ENCODE results near the gene TMEM143.
"Not testable (repeated sequence)": the region's sequence is repeated elsewhere in the genome, so short reads cannot be mapped to it uniquely, and the experiment has no call there.

Gene TMEM143

GRCh38 chr19:48392006-48392344 lies 28.2 kb upstream of the TMEM143 start:
- not testable (repeated sequence) for H3K27ac ChIP-seq; DNase-seq (ENCODE audit: low read depth, low spot score)

DNA sequence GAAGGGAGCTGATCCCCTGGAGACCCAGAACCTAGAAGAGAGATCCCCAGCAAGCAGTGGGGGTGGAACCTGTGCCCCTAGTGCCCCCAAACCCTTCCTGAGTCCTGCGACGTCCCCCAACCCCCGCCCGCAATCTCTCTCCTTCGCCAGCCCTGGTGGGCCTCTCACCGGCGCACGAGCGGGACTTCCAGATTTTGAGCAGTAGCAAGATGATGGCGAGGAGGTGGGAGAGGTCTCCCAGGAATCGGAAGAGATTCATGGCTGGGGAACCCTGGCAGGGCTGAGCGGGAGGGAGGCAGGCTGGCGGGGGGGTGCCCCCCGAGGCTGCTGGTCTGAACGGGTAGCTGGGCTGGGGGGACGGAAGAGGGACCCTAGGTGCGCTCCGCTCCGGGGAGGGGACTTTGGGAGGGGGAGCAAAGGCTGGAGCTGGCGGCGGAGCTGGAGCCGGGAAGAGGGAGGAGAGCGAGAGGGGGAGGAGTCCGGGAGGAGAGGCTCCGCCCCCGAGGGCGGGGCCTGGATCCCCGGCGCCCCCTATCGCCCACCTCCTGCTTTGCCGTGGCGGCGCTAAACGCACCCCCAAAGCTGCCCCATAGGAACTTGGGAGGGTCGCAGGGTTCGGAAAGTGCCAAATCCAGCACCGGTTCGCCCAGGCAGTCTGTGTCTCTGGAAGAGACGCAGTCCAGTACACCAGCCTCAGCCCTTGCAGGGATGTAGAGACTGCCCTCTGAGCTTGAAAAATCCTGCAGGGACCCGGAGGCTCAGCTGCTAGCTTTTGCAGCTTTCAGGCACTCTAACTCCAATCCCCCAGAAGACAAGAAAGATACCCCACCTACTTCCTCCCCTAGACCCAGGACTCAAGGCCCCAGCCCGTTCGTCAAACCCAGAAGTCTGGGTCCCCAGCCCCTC lies 27.6 kb upstream of the TMEM143 start, which contains the start of gene KDELR1:
Gene KDELR1, minus strand, starts transcription at position 452 of the 906 bp plus-strand sequence. Its CDS starts 193 bp downstream, at position 259.
- no peak for DNase-seq (ENCODE audit: low read depth, low spot score)

DNA sequence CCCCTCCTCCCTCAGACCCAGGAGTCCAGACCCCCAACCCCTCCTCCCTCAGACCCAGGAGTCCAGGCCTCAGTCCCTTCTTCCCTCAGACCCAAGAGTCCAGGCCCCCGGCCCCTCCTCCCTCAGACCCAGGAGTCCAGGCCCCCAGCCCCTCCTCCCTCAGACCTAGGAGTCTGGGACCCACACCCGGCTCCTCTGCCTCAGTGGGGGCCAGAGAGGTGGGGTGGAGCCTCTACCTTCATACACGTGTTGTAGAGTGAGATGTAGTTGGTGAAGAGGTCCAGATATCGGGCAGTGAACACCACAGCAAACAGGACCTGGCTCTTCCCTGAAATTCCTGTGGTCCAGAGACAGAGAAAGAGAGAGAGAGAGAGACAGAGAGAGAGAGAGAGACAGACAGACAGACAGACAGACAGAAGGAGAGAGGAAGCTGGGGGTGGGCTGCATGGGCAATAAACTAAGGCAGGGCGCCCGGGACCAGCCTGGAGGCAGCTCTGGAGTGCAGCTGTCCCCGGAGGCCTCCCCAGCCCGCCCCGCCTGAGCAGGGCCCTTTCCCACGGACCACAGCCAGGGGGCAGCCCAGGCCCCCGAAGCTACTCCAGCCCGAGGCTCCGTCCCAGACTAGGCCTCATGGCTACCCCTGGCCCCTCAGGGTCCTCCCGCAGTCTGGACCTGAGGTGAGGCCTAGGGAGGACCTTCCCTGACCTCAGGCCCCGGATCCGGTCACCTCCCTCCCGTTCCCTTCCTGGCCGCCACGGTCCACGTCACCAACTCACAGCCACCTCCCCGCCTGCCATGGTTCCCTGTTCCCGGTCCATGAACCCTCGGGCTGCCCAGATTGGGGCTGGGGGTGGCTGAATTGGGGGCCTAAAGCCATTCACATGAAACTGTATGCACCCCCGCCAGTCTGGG lies 26.7 kb upstream of the TMEM143 start:
- peak overlapping the region; percentile 73 for H3K27ac ChIP-seq
- no peak for DNase-seq (ENCODE audit: low read depth, low spot score)

More for the DNA sequence above, 27.6 kb upstream of the TMEM143 start, which contains the start of gene KDELR1:
- peak within 1 kb of the TSS; percentile 73 for H3K27ac ChIP-seq

- no peak overlapping the region for H3K27ac ChIP-seq
These were observed 23.2 kb upstream of the TMEM143 start for GRCh38 chr19:48386981-48387380.

GRCh38 chr19:48385461-48386087 lies 21.8 kb upstream of the TMEM143 start:
- DNase-seq (ENCODE audit: low read depth, low spot score): no peak
- no peak overlapping the region for H3K27ac ChIP-seq

More at GRCh38 chr19:48386981-48387380, 23.2 kb upstream of the TMEM143 start:
- no peak for DNase-seq (ENCODE audit: low read depth, low spot score)

GRCh38 chr19:48382286-48382685 lies 18.5 kb upstream of the TMEM143 start:
- DNase-seq (ENCODE audit: low read depth, low spot score): no peak
- no peak overlapping the region for H3K27ac ChIP-seq

GRCh38 chr19:48381178-48381950 lies 17.6 kb upstream of the TMEM143 start:
- DNase-seq (ENCODE audit: low read depth, low spot score): no peak
- H3K27ac ChIP-seq: no peak overlapping the region

GRCh38 chr19:48379058-48379457 lies 15.3 kb upstream of the TMEM143 start:
- DNase-seq (ENCODE audit: low read depth, low spot score): no peak
- H3K27ac ChIP-seq: peak overlapping the region; percentile 26

DNA sequence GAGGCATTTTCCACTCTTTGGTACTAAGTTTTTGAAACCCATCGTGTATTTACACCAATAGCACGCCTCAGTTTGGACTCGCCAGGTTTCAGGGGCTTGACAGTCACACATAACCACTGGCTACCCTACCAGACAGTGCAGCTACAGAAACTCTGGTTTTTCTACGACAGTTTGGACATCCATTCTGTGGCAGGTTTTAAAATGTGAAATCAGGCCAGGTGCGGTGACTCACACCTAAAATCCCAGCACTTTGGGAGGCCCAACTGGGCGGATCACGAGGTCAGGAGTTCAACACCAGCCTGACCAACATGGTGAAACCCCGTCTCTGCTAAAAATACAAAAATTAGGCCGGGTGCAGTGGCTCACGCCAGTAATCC lies 14.4 kb upstream of the TMEM143 start:
- no peak overlapping the region for H3K27ac ChIP-seq

DNA sequence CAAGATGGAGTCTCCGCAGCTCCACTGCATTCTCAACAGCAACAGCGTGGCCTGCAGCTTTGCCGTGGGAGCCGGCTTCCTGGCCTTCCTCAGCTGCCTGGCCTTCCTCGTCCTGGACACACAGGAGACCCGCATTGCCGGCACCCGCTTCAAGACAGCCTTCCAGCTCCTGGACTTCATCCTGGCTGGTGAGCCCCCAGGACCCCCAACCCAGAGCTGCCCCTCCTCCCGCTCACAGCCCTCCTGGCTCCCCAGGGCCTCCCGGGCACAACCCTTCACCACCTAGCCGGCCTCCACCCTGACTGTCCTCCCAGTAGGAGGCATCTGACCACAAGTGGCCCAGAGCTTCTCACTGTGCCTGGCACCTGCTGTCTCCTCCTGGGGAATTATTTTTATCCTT lies 9.8 kb upstream of the TMEM143 start:
- no peak for DNase-seq (ENCODE audit: low read depth, low spot score)
- H3K27ac ChIP-seq: no peak overlapping the region

More for the DNA sequence above, 14.4 kb upstream of the TMEM143 start:
- no peak for DNase-seq (ENCODE audit: low read depth, low spot score)

GRCh38 chr19:48372904-48373303 lies 9.2 kb upstream of the TMEM143 start:
- DNase-seq (ENCODE audit: low read depth, low spot score): peak; percentile 34

GRCh38 chr19:48371771-48372170 lies 8.0 kb upstream of the TMEM143 start:
- DNase-seq (ENCODE audit: low read depth, low spot score); H3K27ac ChIP-seq: not testable (repeated sequence)

More at GRCh38 chr19:48372904-48373303, 9.2 kb upstream of the TMEM143 start:
- H3K27ac ChIP-seq: no peak overlapping the region

- no peak for DNase-seq (ENCODE audit: low read depth, low spot score)
- H3K27ac ChIP-seq: no peak overlapping the region
These were observed 7.6 kb upstream of the TMEM143 start for GRCh38 chr19:48371367-48371766.

DNA sequence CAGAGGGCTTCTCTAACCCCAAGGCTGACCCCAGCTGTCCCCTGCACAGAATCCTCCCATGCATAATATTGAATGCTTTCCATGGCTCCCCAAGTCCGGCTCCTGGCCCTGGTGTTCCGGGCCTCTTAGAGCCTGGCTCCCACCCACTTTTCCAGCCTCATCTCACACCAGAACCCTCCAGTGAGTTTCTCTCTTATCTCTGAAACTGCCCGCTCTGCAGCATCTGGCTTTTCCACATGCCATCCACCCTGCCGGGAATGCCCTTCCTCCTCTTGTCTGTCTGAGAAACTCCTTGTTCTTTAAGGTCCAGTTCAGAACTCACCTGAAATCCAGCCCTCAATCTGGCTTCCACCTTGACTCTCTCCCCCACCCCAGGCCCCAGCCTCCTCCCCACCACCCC lies 7.2 kb upstream of the TMEM143 start:
- DNase-seq (ENCODE audit: low read depth, low spot score): no peak
- no peak overlapping the region for H3K27ac ChIP-seq

DNA sequence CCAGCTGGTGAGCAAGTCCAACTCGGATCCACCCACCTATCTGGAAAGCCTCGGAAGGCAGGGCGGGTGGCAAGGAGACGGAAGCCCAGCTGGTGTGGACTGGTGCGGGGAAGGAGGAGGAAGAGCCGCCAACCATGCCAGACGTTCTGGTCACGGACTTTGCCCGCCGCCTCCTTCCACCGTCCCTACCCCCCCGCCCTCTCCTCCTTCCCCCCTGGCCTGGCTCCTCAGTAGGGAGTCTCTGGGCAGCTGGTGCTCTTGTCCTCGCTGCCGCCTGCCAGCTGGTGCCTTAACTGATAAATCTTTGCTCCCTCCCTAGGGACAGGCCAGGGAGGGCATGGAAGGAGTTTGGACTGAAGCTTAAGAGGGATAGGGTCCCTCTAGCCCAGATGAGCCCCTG lies 5.2 kb upstream of the TMEM143 start:
- no peak for DNase-seq (ENCODE audit: low read depth, low spot score)

GRCh38 chr19:48367855-48368254 lies 4.1 kb upstream of the TMEM143 start:
- no peak for DNase-seq (ENCODE audit: low read depth, low spot score)
- no peak overlapping the region for H3K27ac ChIP-seq

More for the DNA sequence above, 5.2 kb upstream of the TMEM143 start:
- no peak overlapping the region for H3K27ac ChIP-seq

GRCh38 chr19:48365602-48366001 lies 1.9 kb upstream of the TMEM143 start:
- no peak overlapping the region for H3K27ac ChIP-seq
- no peak for DNase-seq (ENCODE audit: low read depth, low spot score)

GRCh38 chr19:48364598-48365348 lies 1.0 kb upstream of the TMEM143 start:
- H3K27ac ChIP-seq: no peak overlapping the region
- DNase-seq (ENCODE audit: low read depth, low spot score): no peak

- no peak for DNase-seq (ENCODE audit: low read depth, low spot score)
- peak overlapping the region; percentile 51 for H3K27ac ChIP-seq
These were observed 285 bp downstream of the TMEM143 start for GRCh38 chr19:48363500-48363809.

Data from epithelial cell of prostate (primary cell).